GM18951 (cell line): Measurements from ENCODE around the gene CPSF6.

Experiments
- POLR2A ChIP-seq: IDR thresholded peaks from 4 replicates; pipeline ENCODE4 v1.6.1; 2011; ENCODE audit warnings: mild to moderate bottlenecking; ENCODE audit not compliant: insufficient read length, insufficient read depth; ENCODE audit errors: extremely low read depth
- in situ Hi-C: fragments of 300-500 bp; cut with MboI; formaldehyde crosslinking; loops from one replicate; pipeline ENCODE4 v1.12.0; 2022; ENCODE audit warnings: low sequenced_read_pairs, mixed read lengths, inconsistent platforms; ENCODE audit not compliant: unreplicated experiment

The CPSF6 gene

GRCh38 chr12:69318225-69318624 lies 78.9 kb downstream of the CPSF6 start:
- TF ChIP-seq POLR2A: no peak
- in situ Hi-C loops: no loop called here

- no peak for TF ChIP-seq POLR2A
- in situ Hi-C loops: no loop called here
Measured at GRCh38 chr12:69321351-69321750, 82.0 kb downstream of the CPSF6 start.
